Uterus (tissue), 2 donors: Measurements from ENCODE around the gene SNX6.
"Not testable (repeated sequence)": the region's sequence is repeated elsewhere in the genome, so short reads cannot be mapped to it uniquely, and the experiment has no call there.

Experiments used
- POLR2A ChIP-seq, 2 donors: fragments of 450-650 bp; IDR thresholded peaks; one replicate each; pipeline ENCODE4 v1.6.1; 2016; ENCODE audit warnings: antibody characterized with exemption in 2 of 2, mild to moderate bottlenecking in 1 of 2, moderate library complexity in 1 of 2
- TF ChIP-seq, protein P1 (sequence below), 4 experiments: fragments of 200-600 bp in 2 of 4; fragments of 450-650 bp in 2 of 4; sonication (generic) in 2 of 4; IDR thresholded peaks; one replicate each; pipeline ENCODE4 v1.5.1; 2016 to 2019; ENCODE audit warnings: antibody characterized with exemption in 4 of 4, mild to moderate bottlenecking in 2 of 4, moderate library complexity in 1 of 4

- TF ChIP-seq, protein P1, sequence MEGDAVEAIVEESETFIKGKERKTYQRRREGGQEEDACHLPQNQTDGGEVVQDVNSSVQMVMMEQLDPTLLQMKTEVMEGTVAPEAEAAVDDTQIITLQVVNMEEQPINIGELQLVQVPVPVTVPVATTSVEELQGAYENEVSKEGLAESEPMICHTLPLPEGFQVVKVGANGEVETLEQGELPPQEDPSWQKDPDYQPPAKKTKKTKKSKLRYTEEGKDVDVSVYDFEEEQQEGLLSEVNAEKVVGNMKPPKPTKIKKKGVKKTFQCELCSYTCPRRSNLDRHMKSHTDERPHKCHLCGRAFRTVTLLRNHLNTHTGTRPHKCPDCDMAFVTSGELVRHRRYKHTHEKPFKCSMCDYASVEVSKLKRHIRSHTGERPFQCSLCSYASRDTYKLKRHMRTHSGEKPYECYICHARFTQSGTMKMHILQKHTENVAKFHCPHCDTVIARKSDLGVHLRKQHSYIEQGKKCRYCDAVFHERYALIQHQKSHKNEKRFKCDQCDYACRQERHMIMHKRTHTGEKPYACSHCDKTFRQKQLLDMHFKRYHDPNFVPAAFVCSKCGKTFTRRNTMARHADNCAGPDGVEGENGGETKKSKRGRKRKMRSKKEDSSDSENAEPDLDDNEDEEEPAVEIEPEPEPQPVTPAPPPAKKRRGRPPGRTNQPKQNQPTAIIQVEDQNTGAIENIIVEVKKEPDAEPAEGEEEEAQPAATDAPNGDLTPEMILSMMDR (IDR thresholded peaks at IDR 0.05) = not testable (repeated sequence)
- not testable (repeated sequence) for TF ChIP-seq POLR2A (IDR thresholded peaks at IDR 0.05)
These were observed 23.1 kb upstream of the SNX6 start for GRCh38 chr14:34653073-34653472.
